ENCODE results near the gene HDAC5. TPM values are rescaled to one million over a fixed set of nuclear protein-coding genes. Genes with fewer than 3 reads are reported as not detected.

HDAC5 gene
- total RNA-seq, 1 experiment from 2014 or later = 25.9 TPM

GRCh38 chr17:44065668-44066203 lies 57.7 kb downstream of the HDAC5 start:
- Mint-ChIP-seq H3K4me3 (ENCODE audit: unreplicated experiment) (peak overlapping the region; percentile 94), H3K27me3 (ENCODE audit: insufficient read depth, unreplicated experiment) (no peaks in the 10 kb centered on the region), H3K27ac (ENCODE audit: unreplicated experiment) (peak overlapping the region; percentile 90), H3K36me3 (ENCODE audit: insufficient read depth, unreplicated experiment) (peaks cover 68% of the 10 kb centered on the region), H3K4me1 (ENCODE audit: low read depth, unreplicated experiment) (peaks cover 6% of the 10 kb centered on the region), H3K9me3 (ENCODE audit: unreplicated experiment) (no peaks in the 10 kb centered on the region)
- DNase-seq = no peak
- H3K27me3 ChIP-seq (replicated peaks; ENCODE audit: control insufficient read depth, insufficient read depth, low read length) = no peaks in the 10 kb centered on the region
- ChIA-PET POLR2A (interaction anchor here (0.5 to 1.5 kb wide), 9 partner anchors 21 to 438 kb away, joined by 3 to 11 read pairs (median 3); partner anchors contain the start of genes GPATCH8, HDAC5 and TMEM101), CTCF (interaction anchor here (0.6 to 1.5 kb wide), 4 partner anchors 18 to 122 kb away, joined by 3 to 4 read pairs (median 4); partner anchors contain the start of gene HDAC5)
- intact Hi-C loops (cut with micrococcal nuclease; ENCODE audit: unreplicated experiment) = loop anchor here (1.0 kb wide), 1 partner anchor 58 kb away; the partner anchor contains the start of gene HDAC5
- TF ChIP-seq, protein P1, sequence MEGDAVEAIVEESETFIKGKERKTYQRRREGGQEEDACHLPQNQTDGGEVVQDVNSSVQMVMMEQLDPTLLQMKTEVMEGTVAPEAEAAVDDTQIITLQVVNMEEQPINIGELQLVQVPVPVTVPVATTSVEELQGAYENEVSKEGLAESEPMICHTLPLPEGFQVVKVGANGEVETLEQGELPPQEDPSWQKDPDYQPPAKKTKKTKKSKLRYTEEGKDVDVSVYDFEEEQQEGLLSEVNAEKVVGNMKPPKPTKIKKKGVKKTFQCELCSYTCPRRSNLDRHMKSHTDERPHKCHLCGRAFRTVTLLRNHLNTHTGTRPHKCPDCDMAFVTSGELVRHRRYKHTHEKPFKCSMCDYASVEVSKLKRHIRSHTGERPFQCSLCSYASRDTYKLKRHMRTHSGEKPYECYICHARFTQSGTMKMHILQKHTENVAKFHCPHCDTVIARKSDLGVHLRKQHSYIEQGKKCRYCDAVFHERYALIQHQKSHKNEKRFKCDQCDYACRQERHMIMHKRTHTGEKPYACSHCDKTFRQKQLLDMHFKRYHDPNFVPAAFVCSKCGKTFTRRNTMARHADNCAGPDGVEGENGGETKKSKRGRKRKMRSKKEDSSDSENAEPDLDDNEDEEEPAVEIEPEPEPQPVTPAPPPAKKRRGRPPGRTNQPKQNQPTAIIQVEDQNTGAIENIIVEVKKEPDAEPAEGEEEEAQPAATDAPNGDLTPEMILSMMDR (IDR thresholded peaks at IDR 0.05; ENCODE audit: insufficient read depth in 1 of 2, low read depth in 1 of 2, low read length in 1 of 2, severe bottlenecking in 1 of 2, unreplicated experiment in 1 of 2) = no peak
- no peaks in the 10 kb centered on the region; the same call in 1 of the 2 replicates for H3K36me3 ChIP-seq (ENCODE audit: control insufficient read depth, insufficient read depth, low read length)
- no peaks in the 10 kb centered on the region for H3K9me3 ChIP-seq
- peaks cover 14% of the 10 kb centered on the region for H3K4me1 ChIP-seq
- H3K4me3 ChIP-seq (ENCODE audit: low read depth, low read length) = peak overlapping the region; percentile 67
- BruUV-seq (replicated peaks) = TSS peak; percentile 21

- Histone ChIP-seq H3K4me3 (ENCODE audit: low read depth, low read length) (no peak overlapping the region), H3K9me3 (no peaks in the 10 kb centered on the region), H3K27me3 (replicated peaks; ENCODE audit: control insufficient read depth, insufficient read depth, low read length) (no peaks in the 10 kb centered on the region), H3K4me1 (peaks cover 9% of the 10 kb centered on the region), H3K36me3 (ENCODE audit: control insufficient read depth, insufficient read depth, low read length) (no peaks in the 10 kb centered on the region; the same call in none of the 2 replicates)
- no peak overlapping the region for H3K27ac Mint-ChIP-seq (ENCODE audit: unreplicated experiment)
- H3K36me3 Mint-ChIP-seq (ENCODE audit: insufficient read depth, unreplicated experiment) = peaks cover 76% of the 10 kb centered on the region
- no peaks in the 10 kb centered on the region for H3K9me3 Mint-ChIP-seq (ENCODE audit: unreplicated experiment)
- H3K4me1 Mint-ChIP-seq (ENCODE audit: low read depth, unreplicated experiment) = no peaks in the 10 kb centered on the region
- ChIA-PET POLR2A (no interaction called here), CTCF (no interaction called here)
- no peaks in the 10 kb centered on the region for H3K27me3 Mint-ChIP-seq (ENCODE audit: insufficient read depth, unreplicated experiment)
- H3K4me3 Mint-ChIP-seq (ENCODE audit: unreplicated experiment) = no peak overlapping the region
- BruUV-seq (replicated peaks) = no TSS peak
- TF ChIP-seq, protein P1 (IDR thresholded peaks at IDR 0.05; ENCODE audit: insufficient read depth in 1 of 2, low read depth in 1 of 2, low read length in 1 of 2, severe bottlenecking in 1 of 2, unreplicated experiment in 1 of 2) = no peak
- intact Hi-C loops (cut with micrococcal nuclease; ENCODE audit: unreplicated experiment) = no loop called here
- DNase-seq = no peak
Measured at GRCh38 chr17:44063704-44064639, 59.5 kb downstream of the HDAC5 start.

- Mint-ChIP-seq H3K36me3 (ENCODE audit: insufficient read depth, unreplicated experiment) (peaks cover 87% of the 10 kb centered on the region), H3K27ac (ENCODE audit: unreplicated experiment) (no peak overlapping the region), H3K4me1 (ENCODE audit: low read depth, unreplicated experiment) (no peaks in the 10 kb centered on the region), H3K27me3 (ENCODE audit: insufficient read depth, unreplicated experiment) (no peaks in the 10 kb centered on the region), H3K9me3 (ENCODE audit: unreplicated experiment) (no peaks in the 10 kb centered on the region), H3K4me3 (ENCODE audit: unreplicated experiment) (no peak overlapping the region)
- ChIA-PET CTCF (no interaction called here), POLR2A (no interaction called here)
- no peaks in the 10 kb centered on the region for H3K27me3 ChIP-seq (replicated peaks; ENCODE audit: control insufficient read depth, insufficient read depth, low read length)
- peaks cover 9% of the 10 kb centered on the region for H3K4me1 ChIP-seq
- DNase-seq = no peak
- H3K36me3 ChIP-seq (ENCODE audit: control insufficient read depth, insufficient read depth, low read length) = no peaks in the 10 kb centered on the region; the same call in none of the 2 replicates
- H3K4me3 ChIP-seq (ENCODE audit: low read depth, low read length) = no peak overlapping the region
- TF ChIP-seq, protein P1 (IDR thresholded peaks at IDR 0.05; ENCODE audit: insufficient read depth in 1 of 2, low read depth in 1 of 2, low read length in 1 of 2, severe bottlenecking in 1 of 2, unreplicated experiment in 1 of 2) = no peak
- intact Hi-C loops (cut with micrococcal nuclease; ENCODE audit: unreplicated experiment) = no loop called here
- BruUV-seq (replicated peaks) = no TSS peak
- H3K9me3 ChIP-seq = no peaks in the 10 kb centered on the region
Measured at GRCh38 chr17:44062871-44063270, 60.6 kb downstream of the HDAC5 start.

Data from Caco-2 (cell line).